ENCODE results near the gene NHSL2.
A peak's percentile ranks its signal among the peaks of the same experiment; 100 is the strongest.

The NHSL2 gene

GRCh38 chrX:71912156-71912555 lies 1.5 kb downstream of the NHSL2 start:
- TF ChIP-seq, protein P1, sequence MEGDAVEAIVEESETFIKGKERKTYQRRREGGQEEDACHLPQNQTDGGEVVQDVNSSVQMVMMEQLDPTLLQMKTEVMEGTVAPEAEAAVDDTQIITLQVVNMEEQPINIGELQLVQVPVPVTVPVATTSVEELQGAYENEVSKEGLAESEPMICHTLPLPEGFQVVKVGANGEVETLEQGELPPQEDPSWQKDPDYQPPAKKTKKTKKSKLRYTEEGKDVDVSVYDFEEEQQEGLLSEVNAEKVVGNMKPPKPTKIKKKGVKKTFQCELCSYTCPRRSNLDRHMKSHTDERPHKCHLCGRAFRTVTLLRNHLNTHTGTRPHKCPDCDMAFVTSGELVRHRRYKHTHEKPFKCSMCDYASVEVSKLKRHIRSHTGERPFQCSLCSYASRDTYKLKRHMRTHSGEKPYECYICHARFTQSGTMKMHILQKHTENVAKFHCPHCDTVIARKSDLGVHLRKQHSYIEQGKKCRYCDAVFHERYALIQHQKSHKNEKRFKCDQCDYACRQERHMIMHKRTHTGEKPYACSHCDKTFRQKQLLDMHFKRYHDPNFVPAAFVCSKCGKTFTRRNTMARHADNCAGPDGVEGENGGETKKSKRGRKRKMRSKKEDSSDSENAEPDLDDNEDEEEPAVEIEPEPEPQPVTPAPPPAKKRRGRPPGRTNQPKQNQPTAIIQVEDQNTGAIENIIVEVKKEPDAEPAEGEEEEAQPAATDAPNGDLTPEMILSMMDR (IDR thresholded peaks at IDR 0.05; ENCODE audit: insufficient read depth, missing control alignments): no peak
- FAIRE-seq: no peak

DNA sequence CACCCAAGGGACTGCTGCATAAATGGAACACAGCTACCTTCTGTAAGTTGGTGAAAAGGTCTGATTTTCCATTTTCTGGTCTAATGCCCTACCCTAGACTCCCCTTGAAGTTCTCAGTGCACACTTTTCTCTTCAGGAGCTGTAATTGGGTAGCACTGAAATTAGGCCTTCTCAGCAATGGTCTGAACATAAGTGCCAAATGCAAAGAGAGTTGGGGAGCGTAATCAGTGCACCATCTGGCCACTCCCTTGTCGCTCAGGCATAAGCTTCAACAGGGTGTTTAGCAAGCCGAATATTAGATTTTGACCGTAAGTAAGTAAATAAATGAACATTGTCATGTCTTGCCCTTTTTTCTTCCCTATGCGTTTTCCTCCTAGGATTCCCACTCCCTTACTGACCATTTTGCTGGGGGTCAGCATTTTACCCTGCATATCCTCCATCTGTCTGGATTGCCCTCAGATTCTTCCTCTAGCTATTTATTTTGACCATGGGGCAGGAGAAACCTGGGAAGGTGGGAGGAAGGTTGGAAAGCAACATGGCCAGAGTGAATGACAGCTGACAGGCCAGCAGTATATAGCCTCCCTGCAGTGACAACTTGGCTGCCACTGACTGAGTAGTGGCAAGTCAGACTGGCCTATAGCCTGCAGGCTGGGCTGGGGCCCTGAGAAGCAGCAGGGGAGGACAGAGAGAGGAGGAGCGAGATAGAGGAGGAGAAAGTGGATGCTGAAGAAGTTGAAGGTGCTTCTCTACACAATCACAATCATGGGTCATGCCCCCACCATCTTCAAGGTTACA lies 2.7 kb downstream of the NHSL2 start:
- DNase-seq (ENCODE audit: insufficient read length, low spot score) (no peak), FAIRE-seq (peak; percentile 46)

More at GRCh38 chrX:71912156-71912555, 1.5 kb downstream of the NHSL2 start:
- DNase-seq (ENCODE audit: insufficient read length, low spot score): no peak

GRCh38 chrX:71917621-71918343 lies 7.1 kb downstream of the NHSL2 start:
- no peak for DNase-seq (ENCODE audit: insufficient read length, low spot score)
- TF ChIP-seq, protein P1 (IDR thresholded peaks at IDR 0.05; ENCODE audit: insufficient read depth, missing control alignments): no peak
- no peak for FAIRE-seq

More for the DNA sequence above, 2.7 kb downstream of the NHSL2 start:
- TF ChIP-seq, protein P1 (IDR thresholded peaks at IDR 0.05; ENCODE audit: insufficient read depth, missing control alignments): no peak

GRCh38 chrX:71919431-71919830 lies 8.8 kb downstream of the NHSL2 start:
- TF ChIP-seq, protein P1 (IDR thresholded peaks at IDR 0.05; ENCODE audit: insufficient read depth, missing control alignments): no peak
- no peak for FAIRE-seq
- DNase-seq (ENCODE audit: insufficient read length, low spot score): no peak

DNA sequence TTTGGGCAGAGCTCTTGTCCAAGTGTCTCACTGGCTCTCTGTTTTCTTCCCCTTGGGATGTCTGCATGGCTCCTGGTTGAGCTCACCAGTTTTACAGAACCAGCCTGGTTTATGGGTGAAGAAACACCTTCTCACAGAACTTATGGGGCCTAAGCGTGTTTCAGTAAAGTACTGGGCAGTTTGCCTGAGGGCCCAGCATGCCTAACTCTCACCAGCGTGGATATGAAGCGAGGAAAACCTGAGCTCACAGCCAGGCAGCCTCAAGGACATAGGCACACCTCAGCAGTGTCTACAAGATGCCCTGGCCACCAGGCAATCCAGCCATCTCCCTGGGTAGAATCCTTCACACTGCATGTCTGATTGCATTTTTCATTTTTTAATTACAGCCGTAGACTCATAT lies 9.2 kb downstream of the NHSL2 start:
- TF ChIP-seq, protein P1 (IDR thresholded peaks at IDR 0.05; ENCODE audit: insufficient read depth, missing control alignments): no peak
- DNase-seq (ENCODE audit: insufficient read length, low spot score): no peak
- FAIRE-seq: no peak

- DNase-seq (ENCODE audit: insufficient read length, low spot score) (no peak), FAIRE-seq (no peak)
- TF ChIP-seq, protein P1 (IDR thresholded peaks at IDR 0.05; ENCODE audit: insufficient read depth, missing control alignments): no peak
Measured at GRCh38 chrX:71922686-71923085, 12.0 kb downstream of the NHSL2 start.

DNA sequence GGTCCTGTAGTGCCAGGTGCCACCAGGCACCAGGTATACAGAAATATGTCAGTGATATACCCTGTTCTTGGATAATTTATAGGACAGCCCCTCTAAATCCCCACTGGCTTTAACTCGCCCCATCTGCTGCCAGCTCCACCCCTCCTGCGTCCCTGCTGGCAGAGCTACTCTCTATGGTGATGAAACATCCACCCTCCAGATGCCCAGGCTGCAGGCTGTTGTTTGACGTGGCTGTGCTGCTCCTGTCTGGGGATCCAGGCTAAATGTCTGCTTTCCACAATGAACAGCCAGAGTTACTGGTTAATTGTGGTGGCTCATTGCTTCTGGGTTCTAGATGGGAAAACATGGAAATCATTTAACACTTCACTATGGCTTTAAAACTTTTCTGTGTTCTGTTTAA lies 12.9 kb downstream of the NHSL2 start:
- no peak for DNase-seq (ENCODE audit: insufficient read length, low spot score)
- no peak for FAIRE-seq

More for the DNA sequence above, 12.9 kb downstream of the NHSL2 start:
- TF ChIP-seq, protein P1 (IDR thresholded peaks at IDR 0.05; ENCODE audit: insufficient read depth, missing control alignments): no peak
